ENCODE data around the gene ARTN. TPM values are rescaled to one million over a fixed set of nuclear protein-coding genes. Genes with fewer than 3 reads are reported as not detected.

The ARTN gene, protein sequence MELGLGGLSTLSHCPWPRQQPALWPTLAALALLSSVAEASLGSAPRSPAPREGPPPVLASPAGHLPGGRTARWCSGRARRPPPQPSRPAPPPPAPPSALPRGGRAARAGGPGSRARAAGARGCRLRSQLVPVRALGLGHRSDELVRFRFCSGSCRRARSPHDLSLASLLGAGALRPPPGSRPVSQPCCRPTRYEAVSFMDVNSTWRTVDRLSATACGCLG
- total RNA-seq: 0.39 TPM
- long read RNA-seq: 0 reads

DNA sequence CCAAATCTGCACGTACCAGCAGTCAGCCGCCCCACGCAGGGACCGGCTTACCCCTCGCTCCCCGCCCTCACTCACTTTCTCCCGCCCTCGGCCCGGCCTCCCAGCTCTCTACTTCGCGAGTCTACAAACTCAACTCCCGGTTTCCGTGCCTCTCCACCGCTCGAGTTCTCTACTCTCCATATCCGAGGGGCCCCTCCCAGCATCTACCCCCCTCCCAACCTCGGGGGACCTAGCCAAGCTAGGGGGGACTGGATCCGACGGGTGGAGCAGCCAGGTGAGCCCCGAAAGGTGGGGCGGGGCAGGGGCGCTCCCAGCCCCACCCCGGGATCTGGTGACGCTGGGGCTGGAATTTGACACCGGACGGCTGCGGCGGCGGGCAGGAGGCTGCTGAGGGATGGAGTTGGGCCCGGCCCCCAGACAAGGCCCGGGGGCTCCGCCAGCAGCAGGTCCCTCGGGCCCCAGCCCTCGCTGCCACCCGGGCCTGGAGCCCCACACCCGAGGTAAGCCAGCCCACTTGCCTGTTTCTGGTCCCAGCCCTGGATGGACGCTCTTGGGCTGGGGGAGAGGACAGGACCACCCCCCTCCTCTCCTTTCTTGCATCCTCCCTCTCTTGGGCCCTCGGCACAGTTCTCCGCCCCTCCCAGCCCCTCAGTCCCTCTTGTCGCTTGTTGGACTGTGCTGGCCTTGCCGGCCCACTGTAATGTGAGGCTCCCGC lies at the start of gene ARTN:
Gene ARTN (plus strand): TSS at position 416 of the 715 bp plus-strand sequence. CDS start 1,856 bp downstream, outside the sequence.
- no peak for DNase-seq (ENCODE audit: low spot score)

DNA sequence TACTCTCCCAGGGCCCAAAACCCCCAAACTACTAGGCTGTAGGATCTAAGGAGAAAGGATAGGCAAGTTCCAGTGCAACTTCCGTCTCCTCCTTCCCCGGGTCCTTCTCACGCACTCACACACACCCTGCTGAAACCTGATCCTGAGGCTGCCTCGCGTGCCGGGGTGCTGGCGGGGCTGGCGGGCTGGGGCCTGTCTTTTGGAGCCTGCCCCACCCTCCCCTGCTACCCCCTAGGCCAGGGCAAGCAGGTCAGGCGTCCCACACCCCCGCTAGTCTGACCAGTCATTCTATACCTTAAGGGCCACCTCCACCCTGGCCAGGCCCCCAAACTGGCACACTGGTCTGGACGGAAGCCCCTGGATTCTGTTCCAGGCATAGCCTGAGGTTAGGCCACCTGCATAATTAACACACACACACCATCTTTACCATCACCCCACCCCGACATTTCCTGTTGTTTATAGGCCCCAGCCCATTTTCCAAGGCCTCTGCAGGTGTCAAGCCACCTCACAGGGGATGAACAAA lies 48.3 kb upstream of the ARTN start:
- no peak for DNase-seq (ENCODE audit: low spot score)

DNA sequence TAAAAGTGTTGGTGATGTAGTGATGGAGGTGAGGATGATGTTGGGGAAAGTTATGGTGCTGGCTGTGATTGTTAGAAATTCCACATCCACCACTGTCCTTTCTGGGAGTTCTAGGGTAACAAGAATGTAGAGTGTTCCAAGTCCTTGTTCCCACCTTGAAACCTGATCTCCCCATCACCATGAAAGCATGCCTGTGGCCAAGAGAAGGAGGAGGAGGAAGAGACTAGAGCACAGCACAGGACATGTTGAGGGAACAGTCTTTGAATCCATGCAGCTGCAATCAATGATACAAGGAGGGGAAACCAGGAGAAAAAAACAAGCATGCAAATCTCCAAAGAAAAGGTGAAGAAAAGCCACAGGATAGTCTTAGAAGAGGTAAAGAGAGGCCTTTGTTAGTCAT lies 45.9 kb upstream of the ARTN start:
- no peak for DNase-seq (ENCODE audit: low spot score)

DNA sequence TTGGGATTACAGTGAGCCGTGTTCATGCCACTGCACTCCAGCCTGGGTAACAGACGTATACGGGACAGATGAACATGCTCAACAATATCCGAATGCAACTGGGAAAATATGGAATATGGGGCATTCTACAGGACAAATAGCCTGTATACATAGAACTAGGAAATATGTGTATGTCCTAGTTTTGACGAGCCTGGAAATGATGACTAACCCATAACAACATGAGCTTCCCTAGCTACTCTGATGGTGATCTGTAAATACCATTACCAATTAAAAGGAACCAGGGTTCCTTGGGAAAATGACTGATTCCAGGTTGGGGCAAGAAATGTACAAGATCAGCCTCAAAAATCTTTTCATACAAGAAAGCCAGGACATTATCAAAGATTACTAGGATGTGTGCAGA lies 42.8 kb upstream of the ARTN start:
- DNase-seq (ENCODE audit: low spot score): no peak

DNA sequence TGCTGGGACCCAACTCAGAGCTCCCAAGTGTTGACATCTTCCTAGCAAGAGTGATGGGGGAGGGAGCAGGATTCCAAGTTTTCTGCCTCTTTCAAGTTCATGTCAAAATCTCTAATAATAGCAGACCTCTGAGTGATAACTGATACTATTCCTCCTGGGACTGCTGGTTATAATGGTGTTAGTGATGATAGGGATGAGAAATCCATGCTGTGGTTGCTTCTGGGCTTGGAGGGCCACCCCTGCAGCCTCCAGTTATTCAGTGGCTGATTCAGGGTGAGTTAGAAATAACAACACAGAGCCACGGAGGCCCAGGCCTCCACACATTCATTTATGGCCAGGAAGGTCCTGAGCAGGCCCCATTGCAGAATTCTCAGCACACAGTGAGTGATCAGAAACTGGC lies 40.6 kb upstream of the ARTN start:
- no peak for DNase-seq (ENCODE audit: low spot score)

DNA sequence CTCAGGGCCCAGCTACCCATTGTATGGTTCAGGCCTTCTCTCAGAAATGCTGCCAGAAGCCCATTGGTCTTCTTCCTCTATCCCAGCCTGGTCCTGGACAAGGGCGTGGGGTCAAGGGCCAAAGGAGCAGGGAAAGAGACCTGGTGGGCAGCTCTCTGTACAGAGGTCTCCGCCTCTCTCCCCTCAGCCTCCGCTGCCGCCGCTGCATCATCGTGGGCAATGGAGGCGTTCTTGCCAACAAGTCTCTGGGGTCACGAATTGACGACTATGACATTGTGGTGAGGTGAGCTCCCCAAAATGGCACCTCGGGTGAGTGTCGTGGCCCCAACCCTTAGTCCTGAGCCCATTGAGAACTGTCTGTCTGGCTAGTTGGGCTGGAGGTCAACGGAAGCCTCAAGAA lies 34.6 kb upstream of the ARTN start:
- DNase-seq (ENCODE audit: low spot score): no peak

DNA sequence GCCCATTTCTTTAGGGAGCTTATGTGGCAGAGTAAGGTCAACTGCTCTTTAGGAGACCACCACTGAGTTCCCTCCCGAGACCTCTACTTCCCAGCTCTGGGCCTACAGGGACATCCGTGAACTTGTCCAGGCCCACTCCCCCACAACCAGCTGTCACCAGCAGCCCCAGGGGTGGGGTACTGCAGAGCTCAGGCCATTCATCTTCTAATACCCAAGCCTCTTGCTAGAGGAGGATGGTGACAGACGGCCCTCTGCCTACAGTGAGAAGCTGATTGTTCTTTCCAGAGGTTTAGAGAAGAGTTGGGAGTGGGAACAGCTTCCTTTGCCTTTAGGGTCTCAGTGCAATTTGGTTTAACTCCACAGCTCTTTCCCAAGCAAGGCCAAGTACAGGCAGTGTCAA lies 33.2 kb upstream of the ARTN start:
- DNase-seq (ENCODE audit: low spot score): peak; percentile 47

DNA sequence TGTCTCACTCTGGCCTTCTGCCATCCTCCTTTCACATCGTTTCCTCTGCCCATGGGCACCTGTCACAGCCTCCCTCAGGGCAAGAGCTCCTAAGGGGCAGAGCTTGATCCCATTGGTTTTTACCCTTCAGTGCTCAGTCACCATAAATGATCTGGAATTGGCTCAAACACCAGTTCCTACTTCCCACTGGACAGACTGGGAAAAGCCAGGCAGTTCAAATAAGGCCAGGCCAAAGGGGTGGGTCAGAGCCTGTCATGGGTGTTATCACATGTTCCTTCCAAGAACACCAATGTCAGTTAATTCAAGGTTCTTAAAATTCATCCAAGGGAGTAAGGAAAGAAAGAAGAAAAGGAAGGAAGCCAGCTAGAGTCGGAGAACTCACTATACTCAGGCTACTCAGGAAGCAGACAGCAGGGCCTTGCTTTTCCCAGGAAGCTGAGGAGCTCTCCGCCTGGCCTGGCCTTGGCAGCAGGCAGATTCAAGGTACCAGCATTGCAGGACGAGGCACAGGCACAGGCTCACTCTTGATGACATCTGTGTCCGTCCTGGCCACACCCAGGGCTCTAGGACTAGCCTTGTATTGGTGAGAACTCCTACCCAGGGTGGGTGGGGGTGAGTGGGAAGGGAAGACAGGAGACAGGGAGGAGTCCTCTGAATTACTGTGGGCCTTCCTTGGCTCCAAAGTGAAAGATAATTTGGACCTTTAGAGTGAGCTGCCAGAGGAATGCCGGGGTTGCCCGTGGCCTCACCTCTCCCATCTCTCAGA lies 32.2 kb upstream of the ARTN start:
- peak; percentile 67 for DNase-seq (ENCODE audit: low spot score)

DNA sequence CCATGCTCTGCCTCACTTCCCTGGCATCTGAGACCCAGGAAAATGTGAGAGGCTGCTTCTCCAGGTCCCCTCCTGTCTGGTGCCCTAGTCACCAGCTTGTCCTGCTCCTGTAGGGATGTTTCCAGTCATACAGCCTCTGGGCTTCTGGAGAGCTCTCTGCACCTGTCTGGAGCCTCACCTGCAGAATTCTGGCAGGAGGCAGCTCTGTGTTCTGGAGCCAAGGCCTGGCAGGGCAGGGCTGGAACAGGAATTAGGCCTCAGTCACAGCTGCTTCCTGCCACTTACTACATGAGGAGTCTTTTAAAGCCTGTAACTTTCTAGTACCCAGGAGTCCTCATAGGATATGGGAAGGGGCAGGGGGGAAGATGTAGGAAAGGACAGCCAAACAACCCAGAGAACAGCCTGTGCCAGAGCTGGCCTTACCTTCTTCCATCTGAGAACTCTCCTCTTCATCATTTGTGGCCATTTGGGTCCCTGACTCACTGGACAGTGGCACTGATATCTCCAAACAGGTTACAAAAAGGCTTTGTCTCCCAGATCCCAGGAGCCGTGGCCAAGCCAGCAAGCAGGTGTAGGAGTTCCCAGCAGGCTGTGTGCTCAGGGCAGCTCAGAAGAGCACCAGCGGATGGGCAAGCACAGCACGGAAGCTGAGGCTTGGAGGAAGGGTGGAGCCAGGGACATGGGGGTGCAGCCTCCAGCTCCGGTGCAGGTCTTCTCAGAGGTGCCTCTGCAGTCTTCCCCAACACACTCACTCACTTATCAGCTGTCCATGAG lies 31.4 kb upstream of the ARTN start:
- DNase-seq (ENCODE audit: low spot score): peak; percentile 57

DNA sequence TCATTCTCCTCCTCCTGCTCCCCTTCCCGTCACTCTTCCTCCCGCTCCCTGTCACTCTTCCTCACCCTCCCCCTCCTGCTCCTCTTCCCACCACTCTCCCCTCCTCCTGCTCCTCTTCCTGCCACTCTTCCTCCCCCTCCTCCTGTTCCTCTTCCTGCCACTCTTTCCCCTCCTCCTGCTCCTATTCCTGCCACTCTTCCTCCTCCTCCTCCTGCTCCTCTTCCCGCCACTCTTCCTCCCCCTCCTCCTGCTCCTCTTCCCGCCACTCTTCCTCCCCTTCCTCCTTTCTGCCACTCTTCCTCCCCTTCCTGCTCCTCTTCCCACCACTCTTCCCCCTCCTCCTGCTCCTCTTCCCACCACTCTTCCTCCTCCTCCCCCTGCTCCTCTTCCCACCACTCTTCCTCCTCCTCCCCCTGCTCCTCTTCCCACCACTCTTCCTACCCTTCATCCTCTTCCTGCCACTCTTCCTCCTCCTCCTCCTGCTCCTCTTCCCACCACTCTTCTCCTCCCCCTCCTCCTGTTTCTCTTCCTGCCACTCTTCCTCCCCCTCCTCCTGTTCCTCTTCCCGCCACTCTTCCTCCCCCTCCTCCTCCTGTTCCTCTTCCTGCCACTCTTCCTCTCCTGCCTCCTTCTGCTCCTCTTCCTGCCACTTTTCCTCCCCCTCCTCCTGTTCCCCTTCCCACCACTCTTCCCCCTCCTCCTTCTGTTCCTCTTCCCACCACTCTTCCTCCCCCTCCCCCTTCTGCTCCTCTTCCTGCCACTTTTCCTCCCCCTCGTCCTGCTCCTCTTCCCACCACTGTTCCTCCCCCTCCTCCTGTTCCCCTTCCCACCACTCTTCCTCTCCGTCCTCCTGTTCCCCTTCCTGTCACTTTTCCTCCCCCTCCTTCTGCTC lies 28.7 kb upstream of the ARTN start:
- peak; percentile 2 for DNase-seq (ENCODE audit: low spot score)

DNA sequence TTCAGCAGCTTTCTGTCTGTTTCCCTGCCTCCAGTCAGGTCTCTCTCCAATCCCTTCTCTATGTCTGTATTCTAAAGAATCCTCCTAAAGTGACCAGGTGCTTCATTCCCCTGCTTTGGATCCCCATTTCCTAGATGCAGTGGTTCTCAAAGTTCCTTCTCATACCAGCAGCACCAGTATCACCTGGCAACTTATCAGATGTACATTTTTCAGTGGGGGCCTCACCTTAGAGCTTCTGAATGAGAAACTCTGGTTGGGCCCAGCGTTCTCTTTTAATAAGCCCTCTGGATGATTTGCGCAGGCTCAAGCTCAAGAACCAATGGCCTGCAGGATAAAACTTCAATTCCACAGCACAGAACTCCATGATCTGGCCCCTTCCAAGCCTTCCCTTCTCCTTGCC lies 25.4 kb upstream of the ARTN start:
- DNase-seq (ENCODE audit: low spot score): peak; percentile 2

DNA sequence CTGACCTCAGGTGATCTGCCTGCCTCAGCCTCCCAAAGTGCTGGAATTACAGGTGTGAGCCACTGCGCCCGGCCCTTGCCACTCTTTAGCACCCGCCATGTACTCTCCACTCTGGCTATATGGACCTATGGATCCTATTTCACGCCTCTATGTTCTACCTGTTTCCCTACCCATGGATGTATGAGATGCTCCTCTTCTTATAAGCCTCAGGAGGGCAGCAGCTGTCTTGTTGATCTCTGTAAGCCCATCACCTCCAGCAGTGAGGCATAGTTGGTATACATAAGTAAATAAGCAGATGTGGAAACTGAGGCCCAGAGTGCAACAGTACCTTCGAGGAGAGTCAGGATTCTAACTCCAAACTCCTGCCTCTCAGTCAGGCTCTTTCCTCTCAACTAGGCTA lies 24.7 kb upstream of the ARTN start:
- no peak for DNase-seq (ENCODE audit: low spot score)

DNA sequence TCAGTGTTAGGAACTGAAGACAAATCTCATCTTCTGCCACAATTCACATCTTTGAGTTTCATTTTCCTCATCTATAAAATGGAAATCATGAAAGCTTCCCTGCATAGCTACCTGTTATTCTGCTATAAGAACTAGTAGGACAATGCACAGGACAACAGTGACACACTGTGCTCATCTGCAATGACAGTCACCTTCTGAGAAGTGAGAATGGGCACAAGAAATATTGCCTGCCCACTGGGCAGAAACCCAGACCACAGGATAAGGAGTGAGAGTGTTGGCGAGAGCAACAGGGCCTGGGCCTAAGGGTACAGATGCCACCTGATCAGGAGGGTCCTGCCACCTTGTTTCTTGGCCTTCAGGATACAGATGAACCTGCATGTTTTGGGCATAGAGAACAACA lies 23.3 kb upstream of the ARTN start:
- peak; percentile 67 for DNase-seq (ENCODE audit: low spot score)

DNA sequence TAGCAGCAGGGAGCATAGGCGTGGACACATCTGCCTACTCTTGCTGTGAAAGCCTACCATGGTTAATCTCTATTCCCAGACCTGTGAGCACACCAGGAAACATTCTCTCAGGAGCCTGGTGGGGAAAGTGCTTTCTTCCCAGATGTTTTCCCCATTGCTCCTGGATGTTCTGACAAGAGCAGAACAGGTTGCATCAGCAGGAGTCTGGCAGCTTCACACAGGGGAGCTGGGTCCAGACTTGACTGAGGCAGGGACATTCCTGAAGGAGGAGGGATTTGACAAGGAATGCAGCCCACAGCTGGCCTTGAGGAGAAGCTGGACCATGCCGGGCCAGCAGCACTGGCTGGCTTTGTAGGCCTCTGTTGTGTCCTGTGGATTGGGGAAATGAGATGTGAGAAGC lies 21.0 kb upstream of the ARTN start:
- DNase-seq (ENCODE audit: low spot score): peak; percentile 81

DNA sequence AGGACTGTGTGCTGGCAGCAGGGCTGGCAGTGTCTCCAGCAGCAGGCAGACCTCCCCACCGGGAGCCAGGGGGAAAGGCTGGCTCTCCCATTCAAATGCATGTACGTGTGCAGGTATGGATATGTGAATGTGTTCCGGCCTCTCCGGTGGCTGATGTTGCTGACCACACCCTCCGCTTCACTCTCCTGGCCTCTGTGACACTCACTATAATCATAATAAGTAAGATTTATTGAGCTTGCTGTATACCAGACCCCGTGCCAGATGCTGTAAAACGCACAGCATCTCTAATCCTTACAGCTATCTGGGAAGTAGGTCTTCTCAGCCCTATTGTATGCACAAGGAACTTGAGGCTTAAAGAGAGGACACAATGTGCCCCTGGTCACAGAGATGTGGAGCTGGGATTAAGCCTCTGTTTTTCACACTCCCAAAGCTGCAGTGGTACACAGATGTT lies 20.5 kb upstream of the ARTN start:
- no peak for DNase-seq (ENCODE audit: low spot score)

DNA sequence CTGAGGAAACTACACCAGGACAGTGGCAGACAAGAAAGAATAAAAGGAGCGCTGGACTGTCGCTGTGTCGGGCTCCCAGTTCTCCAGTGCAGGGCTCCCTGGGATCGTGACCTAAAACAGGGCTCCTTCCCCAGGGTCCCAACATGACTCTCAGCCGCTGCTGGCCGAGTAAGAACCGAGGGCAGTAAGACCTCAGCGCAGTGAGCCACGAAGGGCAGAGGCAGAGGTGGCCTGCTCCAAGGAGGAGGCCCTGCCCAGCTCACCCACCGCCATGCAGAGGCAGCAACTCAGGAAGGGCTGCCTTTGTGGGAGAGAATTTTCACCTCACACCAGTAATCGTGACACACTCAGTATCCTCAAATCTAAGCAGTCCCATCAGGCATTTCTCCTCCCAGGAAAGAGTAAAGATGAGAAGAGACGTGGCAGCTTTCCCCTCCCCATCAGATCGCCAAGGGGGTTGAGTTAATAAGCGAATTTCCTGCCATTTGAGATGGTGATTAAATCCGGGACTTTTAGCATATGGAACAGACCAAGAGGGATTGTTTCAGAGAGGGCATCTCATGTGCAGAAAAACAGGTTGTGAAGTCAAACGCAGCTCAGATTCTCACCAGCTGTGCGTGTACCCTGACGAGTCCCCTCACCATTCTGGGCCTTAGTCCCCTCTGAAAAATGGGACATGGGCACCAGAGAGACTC lies 19.8 kb upstream of the ARTN start:
- no peak for DNase-seq (ENCODE audit: low spot score)

DNA sequence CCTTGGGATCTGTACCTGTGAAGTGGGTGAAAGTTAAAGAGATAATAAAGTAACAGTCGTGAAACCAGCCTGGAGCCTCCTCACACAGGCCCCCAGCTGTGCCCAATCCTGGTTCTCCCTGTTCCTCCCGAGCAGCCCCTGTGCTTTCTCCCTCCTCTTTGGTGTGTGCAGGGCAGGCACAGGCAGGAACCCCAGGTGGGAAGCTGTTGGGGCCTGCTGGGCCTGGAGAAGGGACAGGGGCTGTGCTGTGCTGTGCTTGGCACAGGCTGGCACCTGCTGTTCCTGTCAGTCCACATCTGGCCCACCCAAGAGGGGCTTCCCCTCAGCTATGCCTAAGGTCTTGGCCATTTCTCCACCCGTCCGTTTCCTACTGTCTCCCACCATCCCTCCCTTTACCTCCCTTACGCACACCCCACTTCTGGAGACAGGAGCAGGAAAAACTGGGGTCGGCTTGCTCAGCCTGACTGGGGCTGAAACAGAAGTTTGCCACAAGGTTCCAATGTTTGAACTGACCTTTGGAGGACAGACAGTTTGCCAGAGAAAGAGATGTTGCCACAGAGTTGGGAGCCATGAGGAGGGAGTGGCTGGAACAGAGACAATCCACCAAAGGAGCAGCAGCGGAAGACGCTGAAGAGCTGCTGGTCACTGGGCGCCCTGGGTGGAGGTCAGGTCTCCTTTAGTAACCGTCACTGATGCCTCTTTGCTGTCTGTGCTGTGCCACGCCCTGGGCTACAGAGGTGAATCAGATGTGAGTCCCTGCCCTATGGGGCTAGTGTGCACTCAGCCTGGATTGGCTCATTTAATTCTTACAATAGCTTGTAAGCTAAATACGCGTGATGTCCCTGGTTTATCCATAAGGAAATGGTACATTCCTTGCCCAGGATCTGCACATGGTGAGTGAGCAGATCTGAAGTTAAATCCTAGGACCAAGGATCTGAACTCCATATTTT lies 18.8 kb upstream of the ARTN start:
- DNase-seq (ENCODE audit: low spot score): no peak

DNA sequence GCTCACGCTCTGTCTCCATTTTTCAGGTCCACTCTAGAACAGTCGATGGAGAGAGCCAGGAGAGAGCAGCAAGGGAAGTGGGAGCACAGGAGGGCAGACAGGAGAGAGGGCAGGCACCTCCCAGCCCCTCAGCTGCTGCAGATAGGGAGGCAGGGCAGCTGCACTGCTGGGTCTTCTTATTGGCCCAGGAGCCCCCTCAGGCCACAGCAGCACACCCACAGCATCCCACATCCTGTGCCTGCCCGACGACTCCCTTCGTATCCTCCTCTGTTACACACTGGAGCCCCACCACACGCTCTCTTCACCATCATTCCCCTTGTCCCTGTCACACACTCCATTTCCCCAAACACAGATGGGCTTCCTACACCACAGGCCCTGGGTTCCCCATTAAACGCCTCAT lies 13.7 kb upstream of the ARTN start:
- no peak for DNase-seq (ENCODE audit: low spot score)
